ENCODE measurements around the gene ZNF750.

ZNF750 gene

DNA sequence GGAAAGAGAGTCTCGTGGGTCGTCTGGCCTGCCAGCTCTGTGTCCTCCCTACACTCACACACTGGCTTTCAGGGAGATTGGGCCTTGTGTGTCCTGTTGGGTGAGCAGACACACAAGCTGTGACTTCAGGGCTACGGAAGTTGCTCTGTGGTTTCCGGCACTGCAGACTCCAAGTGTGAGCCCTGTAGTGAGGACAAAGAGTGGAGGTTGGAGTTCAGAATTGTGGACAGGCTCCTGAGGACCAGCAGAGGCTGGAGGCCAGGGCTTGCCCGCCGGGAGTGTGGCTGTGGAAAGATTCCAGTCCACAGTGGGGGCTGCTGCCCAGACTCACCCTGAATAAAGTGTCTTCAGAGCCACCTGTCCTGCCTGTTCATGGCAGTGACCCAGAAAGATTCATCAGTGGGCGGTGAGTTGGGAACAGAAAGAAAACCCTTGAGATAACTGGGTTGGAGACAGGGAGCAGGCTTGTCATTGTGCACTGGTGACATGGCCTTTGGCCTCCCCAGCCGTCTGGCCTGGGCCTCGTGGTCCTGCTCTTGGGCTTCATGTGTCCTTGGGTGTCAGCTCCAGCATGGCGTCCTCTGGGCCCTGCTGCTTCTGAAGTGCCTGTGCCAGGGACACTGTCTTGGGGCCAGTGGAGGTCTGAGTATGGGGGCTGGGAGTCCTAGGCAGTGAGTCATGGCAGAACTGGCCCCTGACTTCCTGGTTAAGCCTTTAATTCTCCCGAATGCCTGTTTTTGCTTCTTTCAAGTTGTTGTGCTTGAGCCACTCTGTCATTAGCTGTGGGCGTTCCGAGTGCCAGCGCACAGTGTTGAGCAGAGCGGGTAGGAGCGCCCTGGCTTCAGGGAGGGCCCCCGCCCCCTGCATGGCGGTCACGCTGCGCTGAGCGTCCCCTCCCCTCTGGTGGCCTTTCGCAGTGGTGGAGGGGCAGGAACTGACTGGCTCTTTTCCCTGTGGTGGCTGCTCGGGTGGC lies 19.9 kb upstream of the ZNF750 start:
- Histone ChIP-seq H3K9me3 (ENCODE audit: insufficient read depth, low read depth, low read length) (peaks cover 3% of the 10 kb centered on the region), H4K8ac (ENCODE audit: low read depth, low read length) (peak overlapping the region; percentile 96), H3K4ac (ENCODE audit: low read depth, low read length) (peak overlapping the region; percentile 87), H3K4me1 (ENCODE audit: control insufficient read depth in 1 of 2, insufficient read depth in 2 of 2, low read length in 2 of 2) (peaks cover 49 to 54% of the 10 kb centered on the region in 2 experiments), H2AK5ac (ENCODE audit: low read length) (peak overlapping the region; percentile 80), H3K18ac (ENCODE audit: low read length) (peak overlapping the region; percentile 98), H2BK5ac (ENCODE audit: low read depth, low read length, poor library complexity) (peak overlapping the region; percentile 98), H3K79me2 (ENCODE audit: control insufficient read depth, insufficient read depth, low read length, poor library complexity) (peaks cover 18% of the 10 kb centered on the region), H3K4me2 (ENCODE audit: low read length) (peak overlapping the region; percentile 0), H3K79me1 (ENCODE audit: low read length) (peaks cover 42% of the 10 kb centered on the region), H3K4me3 (ENCODE audit: low read depth, low read length) (no peak overlapping the region), H2BK120ac (ENCODE audit: insufficient read depth, low read length, poor library complexity) (peak overlapping the region; percentile 99), H3K23ac (ENCODE audit: low read length) (no peak overlapping the region), H2AFZ (ENCODE audit: insufficient read depth, low read length, poor library complexity) (peak overlapping the region; percentile 32), H3K27ac (ENCODE audit: low read depth, low read length) (peak overlapping the region; percentile 100), H3K27me3 (ENCODE audit: insufficient read depth, low read length) (no peaks in the 10 kb centered on the region), H2BK12ac (ENCODE audit: low read length) (peak overlapping the region; percentile 98), H3K9ac (ENCODE audit: low read length) (no peak overlapping the region), H3K36me3 (ENCODE audit: control insufficient read depth in 1 of 2, insufficient read depth in 2 of 2, low read length in 2 of 2) (no peaks in the 10 kb centered on the region), H3K14ac (ENCODE audit: low read length) (peak overlapping the region; percentile 85), H4K12ac (ENCODE audit: low read depth, low read length) (peak overlapping the region; percentile 92), H4K91ac (ENCODE audit: low read depth, low read length) (peak overlapping the region; percentile 100)
- no CpG with 5 or more reads among the region's 23 CpGs for WGBS (ENCODE audit: extremely low coverage, insufficient coverage, insufficient read length)
- DNase-seq: peak; percentile 75 to 82

DNA sequence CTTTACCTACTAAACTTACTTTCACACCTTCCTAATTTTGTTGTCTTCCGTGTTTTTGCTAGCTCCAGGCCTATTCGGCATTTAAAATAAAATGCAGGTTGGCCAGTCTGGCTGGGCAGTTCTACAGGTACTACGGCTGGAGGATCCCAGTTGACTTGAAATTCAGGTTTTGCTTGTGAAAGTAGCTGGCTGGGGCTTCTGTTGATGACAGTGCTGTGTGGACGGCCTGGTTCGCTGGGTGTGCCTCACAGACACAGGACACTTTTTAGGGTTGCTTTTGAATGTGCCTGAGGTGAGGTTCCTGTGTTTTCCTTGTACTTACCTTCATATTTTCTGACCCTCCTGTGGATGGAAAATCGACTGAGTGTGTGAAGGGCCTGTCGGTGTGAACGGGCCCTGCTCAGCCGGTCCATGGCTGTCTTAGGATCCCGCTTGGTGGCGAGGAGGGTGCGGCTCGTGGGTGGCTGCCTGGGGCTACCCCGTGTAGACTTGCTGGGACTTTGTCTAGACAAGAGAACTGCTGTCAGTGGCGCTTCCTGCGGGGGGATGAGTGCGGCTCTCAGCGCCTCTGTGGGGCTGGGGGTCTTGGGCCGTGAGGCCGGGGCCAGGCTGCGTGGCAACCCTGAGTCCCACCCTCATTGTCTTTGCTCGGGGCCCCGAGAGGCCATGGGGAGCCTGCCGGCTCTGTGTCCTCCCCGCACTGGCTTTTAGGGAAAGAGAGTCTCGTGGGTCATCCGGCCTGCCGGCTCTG lies 18.7 kb upstream of the ZNF750 start:
- H3K27ac ChIP-seq (ENCODE audit: low read depth, low read length): peak overlapping the region; percentile 100
- peaks cover 16% of the 10 kb centered on the region for H3K79me2 ChIP-seq (ENCODE audit: control insufficient read depth, insufficient read depth, low read length, poor library complexity)
- no peaks in the 10 kb centered on the region for H3K36me3 ChIP-seq (ENCODE audit: control insufficient read depth in 1 of 2, insufficient read depth in 2 of 2, low read length in 2 of 2)
- no peak overlapping the region for H3K4me3 ChIP-seq (ENCODE audit: low read depth, low read length)
- peak overlapping the region; percentile 96 for H4K8ac ChIP-seq (ENCODE audit: low read depth, low read length)
- H3K4me1 ChIP-seq (ENCODE audit: control insufficient read depth in 1 of 2, insufficient read depth in 2 of 2, low read length in 2 of 2): peaks cover 39 to 43% of the 10 kb centered on the region in 2 experiments
- H2BK5ac ChIP-seq (ENCODE audit: low read depth, low read length, poor library complexity): peak overlapping the region; percentile 98
- H2BK12ac ChIP-seq (ENCODE audit: low read length): peak overlapping the region; percentile 93
- H3K14ac ChIP-seq (ENCODE audit: low read length): peak overlapping the region; percentile 85
- peak overlapping the region; percentile 5 for H3K4me2 ChIP-seq (ENCODE audit: low read length)
- H2AK5ac ChIP-seq (ENCODE audit: low read length): peak overlapping the region; percentile 88
- H3K18ac ChIP-seq (ENCODE audit: low read length): peak overlapping the region; percentile 98
- no peaks in the 10 kb centered on the region for H3K27me3 ChIP-seq (ENCODE audit: insufficient read depth, low read length)
- H3K79me1 ChIP-seq (ENCODE audit: low read length): peaks cover 35% of the 10 kb centered on the region
- peak overlapping the region; percentile 70 for H2AFZ ChIP-seq (ENCODE audit: insufficient read depth, low read length, poor library complexity)
- H3K23ac ChIP-seq (ENCODE audit: low read length): no peak overlapping the region
- DNase-seq: peak; percentile 96 to 98
- H3K4ac ChIP-seq (ENCODE audit: low read depth, low read length): peak overlapping the region; percentile 87
- WGBS (ENCODE audit: extremely low coverage, insufficient coverage, insufficient read length): no CpG with 5 or more reads among the region's 28 CpGs
- no peak overlapping the region for H3K9ac ChIP-seq (ENCODE audit: low read length)
- peak overlapping the region; percentile 92 for H4K12ac ChIP-seq (ENCODE audit: low read depth, low read length)
- peaks cover 3% of the 10 kb centered on the region for H3K9me3 ChIP-seq (ENCODE audit: insufficient read depth, low read depth, low read length)
- H2BK120ac ChIP-seq (ENCODE audit: insufficient read depth, low read length, poor library complexity): peak overlapping the region; percentile 99
- peak overlapping the region; percentile 100 for H4K91ac ChIP-seq (ENCODE audit: low read depth, low read length)

DNA sequence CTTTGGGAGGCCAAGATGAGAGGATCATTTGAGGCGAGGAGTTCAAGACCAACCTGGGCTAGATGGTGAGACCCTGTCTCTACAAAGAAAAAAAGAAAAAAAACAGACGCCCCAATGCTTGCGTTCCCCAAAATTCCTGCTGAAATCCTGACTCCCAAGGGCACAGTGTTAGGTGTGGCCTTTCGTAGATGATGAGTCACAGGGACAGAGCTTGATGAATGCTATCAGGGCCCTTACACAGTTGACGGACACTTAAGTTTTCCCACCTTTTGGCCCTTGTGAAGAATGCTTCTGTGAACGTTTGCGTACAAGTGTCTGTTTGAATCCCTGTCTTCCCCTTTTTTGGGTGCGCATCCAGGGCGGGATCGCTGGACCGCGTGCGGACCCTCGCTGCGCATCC lies 16.5 kb upstream of the ZNF750 start:
- no peak overlapping the region for H4K12ac ChIP-seq (ENCODE audit: low read depth, low read length)
- no peak overlapping the region for H2AFZ ChIP-seq (ENCODE audit: insufficient read depth, low read length, poor library complexity)
- peaks cover 29 to 32% of the 10 kb centered on the region in 2 experiments for H3K4me1 ChIP-seq (ENCODE audit: control insufficient read depth in 1 of 2, insufficient read depth in 2 of 2, low read length in 2 of 2)
- no peak overlapping the region for H3K4me2 ChIP-seq (ENCODE audit: low read length)
- H3K79me2 ChIP-seq (ENCODE audit: control insufficient read depth, insufficient read depth, low read length, poor library complexity): peaks cover 13% of the 10 kb centered on the region
- H3K36me3 ChIP-seq (ENCODE audit: control insufficient read depth in 1 of 2, insufficient read depth in 2 of 2, low read length in 2 of 2): no peaks in the 10 kb centered on the region
- H3K79me1 ChIP-seq (ENCODE audit: low read length): peaks cover 27% of the 10 kb centered on the region
- H4K8ac ChIP-seq (ENCODE audit: low read depth, low read length): no peak overlapping the region
- H3K9ac ChIP-seq (ENCODE audit: low read length): no peak overlapping the region
- peaks cover 3% of the 10 kb centered on the region for H3K9me3 ChIP-seq (ENCODE audit: insufficient read depth, low read depth, low read length)
- no peak overlapping the region for H3K4me3 ChIP-seq (ENCODE audit: low read depth, low read length)
- no peak overlapping the region for H3K14ac ChIP-seq (ENCODE audit: low read length)
- WGBS (ENCODE audit: extremely low coverage, insufficient coverage, insufficient read length): no CpG with 5 or more reads among the region's 15 CpGs
- H2BK120ac ChIP-seq (ENCODE audit: insufficient read depth, low read length, poor library complexity): no peak overlapping the region
- H3K23ac ChIP-seq (ENCODE audit: low read length): no peak overlapping the region
- H4K91ac ChIP-seq (ENCODE audit: low read depth, low read length): no peak overlapping the region
- H3K18ac ChIP-seq (ENCODE audit: low read length): no peak overlapping the region
- no peak overlapping the region for H3K27ac ChIP-seq (ENCODE audit: low read depth, low read length)
- no peak overlapping the region for H2AK5ac ChIP-seq (ENCODE audit: low read length)
- H3K27me3 ChIP-seq (ENCODE audit: insufficient read depth, low read length): no peaks in the 10 kb centered on the region
- DNase-seq: peak in 1 of 2 donors; percentile 18
- no peak overlapping the region for H3K4ac ChIP-seq (ENCODE audit: low read depth, low read length)
- no peak overlapping the region for H2BK12ac ChIP-seq (ENCODE audit: low read length)
- H2BK5ac ChIP-seq (ENCODE audit: low read depth, low read length, poor library complexity): no peak overlapping the region

DNA sequence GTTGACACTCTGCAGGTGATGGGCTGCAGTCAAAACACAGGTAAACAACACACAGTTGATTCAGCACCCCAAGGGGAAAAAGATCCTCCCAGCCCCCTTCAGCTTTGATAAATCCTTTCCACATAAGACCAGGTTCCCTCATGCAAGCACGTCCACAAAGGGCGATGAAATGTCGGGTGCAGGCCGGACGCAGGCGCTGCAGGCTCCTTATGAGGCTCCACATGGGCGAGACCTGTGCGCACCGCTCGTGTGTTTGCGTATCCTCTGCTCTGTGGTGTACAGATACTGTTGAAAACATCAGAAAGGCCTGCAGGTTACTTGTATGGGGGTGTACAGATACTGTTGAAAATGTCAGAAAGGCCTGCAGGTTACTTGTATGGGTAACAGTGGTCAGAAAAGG lies 14.4 kb upstream of the ZNF750 start:
- DNase-seq: no peak
- H2BK5ac ChIP-seq (ENCODE audit: low read depth, low read length, poor library complexity): no peak overlapping the region
- no peak overlapping the region for H3K4ac ChIP-seq (ENCODE audit: low read depth, low read length)
- H3K27me3 ChIP-seq (ENCODE audit: insufficient read depth, low read length): no peaks in the 10 kb centered on the region
- no peak overlapping the region for H3K4me3 ChIP-seq (ENCODE audit: low read depth, low read length)
- H2AK5ac ChIP-seq (ENCODE audit: low read length): no peak overlapping the region
- H2AFZ ChIP-seq (ENCODE audit: insufficient read depth, low read length, poor library complexity): no peak overlapping the region
- H3K18ac ChIP-seq (ENCODE audit: low read length): no peak overlapping the region
- no peak overlapping the region for H3K23ac ChIP-seq (ENCODE audit: low read length)
- H3K79me2 ChIP-seq (ENCODE audit: control insufficient read depth, insufficient read depth, low read length, poor library complexity): peaks cover 5% of the 10 kb centered on the region
- no peak overlapping the region for H2BK12ac ChIP-seq (ENCODE audit: low read length)
- H4K12ac ChIP-seq (ENCODE audit: low read depth, low read length): no peak overlapping the region
- H3K79me1 ChIP-seq (ENCODE audit: low read length): peaks cover 12% of the 10 kb centered on the region
- H4K91ac ChIP-seq (ENCODE audit: low read depth, low read length): no peak overlapping the region
- no peak overlapping the region for H3K4me2 ChIP-seq (ENCODE audit: low read length)
- H3K36me3 ChIP-seq (ENCODE audit: control insufficient read depth in 1 of 2, insufficient read depth in 2 of 2, low read length in 2 of 2): no peaks in the 10 kb centered on the region
- H4K8ac ChIP-seq (ENCODE audit: low read depth, low read length): no peak overlapping the region
- no peak overlapping the region for H3K14ac ChIP-seq (ENCODE audit: low read length)
- WGBS (ENCODE audit: extremely low coverage, insufficient coverage, insufficient read length): no CpG with 5 or more reads among the region's 11 CpGs
- H3K27ac ChIP-seq (ENCODE audit: low read depth, low read length): no peak overlapping the region
- H3K4me1 ChIP-seq (ENCODE audit: control insufficient read depth in 1 of 2, insufficient read depth in 2 of 2, low read length in 2 of 2): peaks cover 10 to 13% of the 10 kb centered on the region in 2 experiments
- H2BK120ac ChIP-seq (ENCODE audit: insufficient read depth, low read length, poor library complexity): no peak overlapping the region
- no peaks in the 10 kb centered on the region for H3K9me3 ChIP-seq (ENCODE audit: insufficient read depth, low read depth, low read length)
- H3K9ac ChIP-seq (ENCODE audit: low read length): no peak overlapping the region
